ENCODE results near the gene RHEX.
"Not testable (repeated sequence)": the region's sequence is repeated elsewhere in the genome, so short reads cannot be mapped to it uniquely, and the experiment has no call there.

Gene RHEX

GRCh38 chr1:206029484-206029883 is 23.5 kb upstream of the RHEX start:
- in situ Hi-C loops (cut with HindIII; ENCODE audit: low sequenced_read_pairs) = no loop called here

GRCh38 chr1:206030191-206030590 is 22.8 kb upstream of the RHEX start:
- in situ Hi-C loops (cut with HindIII; ENCODE audit: low sequenced_read_pairs) = loop anchor here (5.0 kb wide), 1 partner anchor 82 kb away; no protein-coding TSS in a partner anchor

GRCh38 chr1:206030714-206031113 is 22.3 kb upstream of the RHEX start:
- in situ Hi-C loops (cut with HindIII; ENCODE audit: low sequenced_read_pairs) = loop anchor here (5.0 kb wide), 1 partner anchor 82 kb away; no protein-coding TSS in a partner anchor

- in situ Hi-C loops (cut with HindIII; ENCODE audit: low sequenced_read_pairs) = loop anchor here (5.0 kb wide), 1 partner anchor 80 kb away; no protein-coding TSS in a partner anchor
These were observed 20.4 kb upstream of the RHEX start for GRCh38 chr1:206032380-206033140.

- in situ Hi-C loops (cut with HindIII; ENCODE audit: low sequenced_read_pairs) = no loop called here
These were observed 17.9 kb upstream of the RHEX start for GRCh38 chr1:206035027-206035426.

- in situ Hi-C loops (cut with HindIII; ENCODE audit: low sequenced_read_pairs) = no loop called here
These were observed 16.1 kb upstream of the RHEX start for GRCh38 chr1:206036663-206037455.

- in situ Hi-C loops (cut with HindIII; ENCODE audit: low sequenced_read_pairs) = no loop called here
These were observed 15.4 kb upstream of the RHEX start for GRCh38 chr1:206037581-206037980.

GRCh38 chr1:206039046-206039973 is 13.7 kb upstream of the RHEX start:
- in situ Hi-C loops (cut with HindIII; ENCODE audit: low sequenced_read_pairs) = no loop called here

- in situ Hi-C loops (cut with HindIII; ENCODE audit: low sequenced_read_pairs) = no loop called here
These were observed 12.6 kb upstream of the RHEX start for GRCh38 chr1:206040328-206040727.

- in situ Hi-C loops (cut with HindIII; ENCODE audit: low sequenced_read_pairs) = no loop called here
These were observed 11.3 kb upstream of the RHEX start for GRCh38 chr1:206041640-206042039.

GRCh38 chr1:206047271-206047670 is 5.7 kb upstream of the RHEX start:
- in situ Hi-C loops (cut with HindIII; ENCODE audit: low sequenced_read_pairs) = no loop called here

GRCh38 chr1:206048582-206048981 is 4.4 kb upstream of the RHEX start:
- in situ Hi-C loops (cut with HindIII; ENCODE audit: low sequenced_read_pairs) = no loop called here

- in situ Hi-C loops (cut with HindIII; ENCODE audit: low sequenced_read_pairs) = no loop called here
These were observed 3.7 kb upstream of the RHEX start for GRCh38 chr1:206049293-206049692.

- in situ Hi-C loops (cut with HindIII; ENCODE audit: low sequenced_read_pairs) = no loop called here
These were observed 2.9 kb upstream of the RHEX start for GRCh38 chr1:206049919-206050600.

- in situ Hi-C loops (cut with HindIII; ENCODE audit: low sequenced_read_pairs) = no loop called here
These were observed 2.2 kb upstream of the RHEX start for GRCh38 chr1:206050655-206051235.

GRCh38 chr1:206052231-206052865 is 625 bp upstream of the RHEX start:
- in situ Hi-C loops (cut with HindIII; ENCODE audit: low sequenced_read_pairs) = not testable (repeated sequence)

GRCh38 chr1:206053616-206054015 is 643 bp downstream of the RHEX start:
- in situ Hi-C loops (cut with HindIII; ENCODE audit: low sequenced_read_pairs) = not testable (repeated sequence)

GRCh38 chr1:206055069-206055625 is 2.2 kb downstream of the RHEX start:
- in situ Hi-C loops (cut with HindIII; ENCODE audit: low sequenced_read_pairs) = not testable (repeated sequence)

GRCh38 chr1:206055639-206056323 is 2.8 kb downstream of the RHEX start:
- in situ Hi-C loops (cut with HindIII; ENCODE audit: low sequenced_read_pairs) = not testable (repeated sequence)

Measured in DLD1 (cell line).